Mammary epithelial cell (primary cell): ENCODE data around the gene CEP170.

Experiments used
- EZH2 ChIP-seq: IDR thresholded peaks from 2 replicates; pipeline ENCODE4 v1.6.1; 2012; ENCODE audit warnings: low read length, inconsistent platforms, borderline replicate concordance
- TF ChIP-seq, protein P1 (sequence below), 2 donors: IDR thresholded peaks in 1 of 2; conservative IDR thresholded peaks in 1 of 2; 2 replicates each; pipeline ENCODE4 v1.5.1; 2011 to 2012; ENCODE audit warnings: inconsistent platforms in 2 of 2, low read length in 2 of 2, mild to moderate bottlenecking in 2 of 2, control low read depth in 1 of 2, low read depth in 1 of 2; ENCODE audit not compliant: insufficient read depth in 1 of 2; ENCODE audit errors: extremely low read depth in 1 of 2

DNA sequence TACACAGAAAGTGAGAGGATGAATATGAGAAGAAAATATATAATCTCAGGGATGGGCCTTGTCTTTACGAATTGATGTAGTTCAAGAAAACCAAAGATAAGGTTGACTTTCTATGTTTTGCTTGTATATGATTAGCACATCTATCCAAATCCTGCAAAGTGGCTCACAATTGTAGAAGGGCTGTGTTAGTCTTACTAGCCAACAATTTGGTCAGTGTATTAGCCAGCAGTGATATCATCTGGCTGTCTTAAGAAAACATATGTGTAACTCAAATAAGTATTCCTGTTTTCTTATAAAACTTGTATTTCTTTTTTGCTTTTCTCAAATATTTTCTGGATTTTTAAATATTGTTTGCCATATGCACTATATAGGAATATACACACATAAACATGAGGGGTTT lies 6.3 kb upstream of the CEP170 start:
- TF ChIP-seq, protein P1, sequence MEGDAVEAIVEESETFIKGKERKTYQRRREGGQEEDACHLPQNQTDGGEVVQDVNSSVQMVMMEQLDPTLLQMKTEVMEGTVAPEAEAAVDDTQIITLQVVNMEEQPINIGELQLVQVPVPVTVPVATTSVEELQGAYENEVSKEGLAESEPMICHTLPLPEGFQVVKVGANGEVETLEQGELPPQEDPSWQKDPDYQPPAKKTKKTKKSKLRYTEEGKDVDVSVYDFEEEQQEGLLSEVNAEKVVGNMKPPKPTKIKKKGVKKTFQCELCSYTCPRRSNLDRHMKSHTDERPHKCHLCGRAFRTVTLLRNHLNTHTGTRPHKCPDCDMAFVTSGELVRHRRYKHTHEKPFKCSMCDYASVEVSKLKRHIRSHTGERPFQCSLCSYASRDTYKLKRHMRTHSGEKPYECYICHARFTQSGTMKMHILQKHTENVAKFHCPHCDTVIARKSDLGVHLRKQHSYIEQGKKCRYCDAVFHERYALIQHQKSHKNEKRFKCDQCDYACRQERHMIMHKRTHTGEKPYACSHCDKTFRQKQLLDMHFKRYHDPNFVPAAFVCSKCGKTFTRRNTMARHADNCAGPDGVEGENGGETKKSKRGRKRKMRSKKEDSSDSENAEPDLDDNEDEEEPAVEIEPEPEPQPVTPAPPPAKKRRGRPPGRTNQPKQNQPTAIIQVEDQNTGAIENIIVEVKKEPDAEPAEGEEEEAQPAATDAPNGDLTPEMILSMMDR (conservative IDR thresholded peaks at IDR 0.05 in 1 of 2, IDR thresholded peaks at IDR 0.05 in 1 of 2; ENCODE audit: extremely low read depth in 1 of 2, insufficient read depth in 1 of 2, low read depth in 1 of 2, low read length in 2 of 2) = no peak
- no peak for TF ChIP-seq EZH2
